SK-N-MC (cell line): ENCODE measurements around the gene KRT71.

Experiments used
- EZH2 ChIP-seq: fragments of 200-600 bp; sonication (generic); IDR thresholded peaks from one replicate; pipeline ENCODE4 v1.6.1; 2017; ENCODE audit warnings: antibody characterized with exemption
- POLR2AphosphoS5 ChIP-seq: IDR thresholded peaks from 2 replicates; pipeline ENCODE4 v1.6.1; 2012; ENCODE audit warnings: mild to moderate bottlenecking, low read depth, low read length, borderline replicate concordance

- no peak for TF ChIP-seq EZH2
- no peak for TF ChIP-seq POLR2AphosphoS5
These were observed 37.1 kb upstream of the KRT71 start for GRCh38 chr12:52590021-52590420.
